RWPE2 (cell line): ENCODE results near the gene SMU1.

Experiments
- ATAC-seq: fragments of 200-7000 bp; cut with Tn5 transposase; 3 replicates; pipeline ENCODE4 v1.9.1; 2021; ENCODE audit warnings: low read depth
- DNase-seq: peaks from one replicate; pipeline ENCODE4 v3.0.0-alpha.2; 2020; ENCODE audit warnings: low spot score
- H3K27ac ChIP-seq: fragments of 450-650 bp; 2 replicates; pipeline ENCODE4 v1.5.1; 2017; ENCODE audit warnings: mild to moderate bottlenecking; ENCODE audit not compliant: poor library complexity, severe bottlenecking
- H3K27me3 ChIP-seq: fragments of 250-450 bp; sonication (Bioruptor Pico); 2 replicates; pipeline ENCODE4 v1.5.1; 2021; ENCODE audit warnings: mild to moderate bottlenecking, moderate library complexity; ENCODE audit not compliant: insufficient read depth, poor library complexity, severe bottlenecking
- H3K36me3 ChIP-seq: fragments of 250-450 bp; sonication (Bioruptor Pico); 2 replicates; pipeline ENCODE4 v1.5.1; 2020; ENCODE audit warnings: low read depth, mild to moderate bottlenecking, moderate library complexity
- H3K4me1 ChIP-seq: fragments of 250-450 bp; sonication (Bioruptor Pico); 2 replicates; pipeline ENCODE4 v1.5.1; 2021; ENCODE audit warnings: mild to moderate bottlenecking, moderate library complexity; ENCODE audit not compliant: insufficient read depth, poor library complexity, severe bottlenecking
- H3K4me3 ChIP-seq: fragments of 250-450 bp; sonication (Bioruptor Pico); 2 replicates; pipeline ENCODE4 v1.5.1; 2021; ENCODE audit warnings: mild to moderate bottlenecking, moderate library complexity; ENCODE audit not compliant: severe bottlenecking
- H3K9me3 ChIP-seq: fragments of 250-450 bp; sonication (Bioruptor Pico); 2 replicates; pipeline ENCODE4 v1.5.1; 2021; ENCODE audit warnings: mild to moderate bottlenecking, moderate library complexity; ENCODE audit not compliant: severe bottlenecking
- TF ChIP-seq, protein P1 (sequence below): fragments of 450-650 bp; IDR thresholded peaks from one replicate; pipeline ENCODE4 v1.5.1; 2017; ENCODE audit warnings: mild to moderate bottlenecking, moderate library complexity; ENCODE audit not compliant: poor library complexity, severe bottlenecking

The SMU1 gene

DNA sequence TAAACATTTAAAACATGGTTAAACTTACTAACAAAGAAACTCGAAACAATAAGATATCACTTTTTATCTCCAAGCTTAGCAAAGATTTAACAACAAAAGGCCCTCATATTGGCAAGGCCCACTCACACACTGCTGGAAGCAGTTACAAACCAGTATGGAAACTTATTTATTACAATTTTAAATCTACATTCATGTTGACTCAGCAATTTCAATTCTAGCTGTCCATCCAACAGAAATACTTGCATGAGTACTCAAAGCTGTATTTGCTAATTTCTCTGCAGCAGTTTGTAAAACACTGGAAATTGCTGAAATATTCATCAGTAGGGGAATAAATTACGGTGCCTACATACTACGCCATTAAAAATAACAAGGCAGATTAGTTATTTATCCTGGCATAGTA lies 54.2 kb downstream of the SMU1 start:
- no peak for DNase-seq
- H3K4me1 ChIP-seq: peaks cover 9% of the 10 kb centered on the region
- H3K36me3 ChIP-seq: peaks cover 44% of the 10 kb centered on the region
- TF ChIP-seq, protein P1, sequence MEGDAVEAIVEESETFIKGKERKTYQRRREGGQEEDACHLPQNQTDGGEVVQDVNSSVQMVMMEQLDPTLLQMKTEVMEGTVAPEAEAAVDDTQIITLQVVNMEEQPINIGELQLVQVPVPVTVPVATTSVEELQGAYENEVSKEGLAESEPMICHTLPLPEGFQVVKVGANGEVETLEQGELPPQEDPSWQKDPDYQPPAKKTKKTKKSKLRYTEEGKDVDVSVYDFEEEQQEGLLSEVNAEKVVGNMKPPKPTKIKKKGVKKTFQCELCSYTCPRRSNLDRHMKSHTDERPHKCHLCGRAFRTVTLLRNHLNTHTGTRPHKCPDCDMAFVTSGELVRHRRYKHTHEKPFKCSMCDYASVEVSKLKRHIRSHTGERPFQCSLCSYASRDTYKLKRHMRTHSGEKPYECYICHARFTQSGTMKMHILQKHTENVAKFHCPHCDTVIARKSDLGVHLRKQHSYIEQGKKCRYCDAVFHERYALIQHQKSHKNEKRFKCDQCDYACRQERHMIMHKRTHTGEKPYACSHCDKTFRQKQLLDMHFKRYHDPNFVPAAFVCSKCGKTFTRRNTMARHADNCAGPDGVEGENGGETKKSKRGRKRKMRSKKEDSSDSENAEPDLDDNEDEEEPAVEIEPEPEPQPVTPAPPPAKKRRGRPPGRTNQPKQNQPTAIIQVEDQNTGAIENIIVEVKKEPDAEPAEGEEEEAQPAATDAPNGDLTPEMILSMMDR: no peak
- H3K4me3 ChIP-seq: no peak overlapping the region
- no peaks in the 10 kb centered on the region for H3K9me3 ChIP-seq
- no peaks in the 10 kb centered on the region for H3K27me3 ChIP-seq
- no peak overlapping the region for H3K27ac ChIP-seq
- no peak for ATAC-seq

DNA sequence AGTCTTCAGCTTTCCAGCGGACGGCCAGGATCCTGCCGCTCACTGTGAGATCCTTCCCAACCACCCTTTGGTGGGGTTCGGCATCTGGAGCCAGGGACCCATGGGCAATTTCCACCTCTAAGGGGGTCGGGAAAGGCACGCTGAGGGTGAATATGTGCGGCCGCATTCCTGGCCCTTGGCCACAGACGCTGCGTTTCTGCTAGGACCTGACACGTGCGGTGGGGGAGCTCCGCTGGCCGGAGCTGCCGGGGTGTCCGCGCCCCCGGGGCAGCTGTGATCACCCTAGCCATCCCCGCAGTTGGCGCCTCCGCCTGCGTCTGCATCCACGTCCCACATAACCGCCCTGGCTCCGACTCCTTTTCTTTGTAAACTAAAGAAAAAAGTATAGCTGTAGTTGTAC lies 56.7 kb downstream of the SMU1 start:
- no peak overlapping the region for H3K4me3 ChIP-seq
- no peaks in the 10 kb centered on the region for H3K9me3 ChIP-seq
- ATAC-seq (no peak), DNase-seq (no peak)
- TF ChIP-seq, protein P1: no peak
- H3K27ac ChIP-seq: no peak overlapping the region
- peaks cover 6% of the 10 kb centered on the region for H3K4me1 ChIP-seq
- peaks cover 37% of the 10 kb centered on the region for H3K36me3 ChIP-seq
- no peaks in the 10 kb centered on the region for H3K27me3 ChIP-seq

DNA sequence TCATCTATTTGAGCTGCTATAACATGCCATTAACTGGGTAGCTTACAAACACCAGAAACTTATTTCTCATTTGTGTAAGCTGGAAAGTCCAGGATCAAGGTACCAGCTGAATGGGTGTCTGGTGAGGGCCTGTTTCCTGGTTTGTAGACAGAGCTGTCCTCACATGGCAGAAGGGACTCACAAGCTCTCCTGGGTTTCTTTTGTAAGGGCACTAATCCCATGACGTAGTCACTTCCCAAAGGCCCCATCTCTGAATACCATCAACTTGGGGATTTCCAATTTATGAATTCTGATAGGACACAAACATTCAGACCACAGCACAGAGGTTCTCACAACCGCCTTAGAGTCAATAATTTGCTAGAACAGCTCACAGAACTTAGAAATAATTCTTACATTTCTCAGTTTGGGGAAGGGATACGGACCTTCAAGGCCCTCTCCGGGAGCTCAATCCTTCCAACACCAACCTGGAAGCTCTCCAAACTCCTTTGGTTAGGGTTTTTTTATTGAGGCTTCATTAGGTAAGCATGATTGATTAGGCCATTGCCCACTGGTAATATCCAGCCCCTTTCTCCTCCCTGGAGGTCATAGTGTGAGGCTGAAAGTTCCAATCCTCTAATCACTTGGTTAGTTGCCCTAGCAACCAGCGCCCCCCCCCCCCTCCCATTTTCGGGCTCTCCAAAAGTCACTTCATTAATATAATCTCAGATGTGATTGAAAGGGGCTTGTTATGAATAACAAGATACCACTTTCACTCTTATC lies 59.0 kb downstream of the SMU1 start:
- Histone ChIP-seq H3K36me3 (peaks cover 37% of the 10 kb centered on the region), H3K4me1 (no peaks in the 10 kb centered on the region), H3K27ac (no peak overlapping the region), H3K27me3 (no peaks in the 10 kb centered on the region), H3K9me3 (no peaks in the 10 kb centered on the region), H3K4me3 (no peak overlapping the region)
- TF ChIP-seq, protein P1: no peak
- DNase-seq (no peak), ATAC-seq (no peak)

- H3K4me1 ChIP-seq: no peaks in the 10 kb centered on the region
- H3K27me3 ChIP-seq: no peaks in the 10 kb centered on the region
- no peak overlapping the region for H3K4me3 ChIP-seq
- TF ChIP-seq, protein P1: no peak
- H3K36me3 ChIP-seq: peaks cover 21% of the 10 kb centered on the region
- ATAC-seq (no peak), DNase-seq (no peak)
- H3K9me3 ChIP-seq: no peaks in the 10 kb centered on the region
- H3K27ac ChIP-seq: no peak overlapping the region
These were observed 61.8 kb downstream of the SMU1 start for GRCh38 chr9:33014665-33015014.

- TF ChIP-seq, protein P1: no peak
- H3K9me3 ChIP-seq: no peaks in the 10 kb centered on the region
- DNase-seq: no peak
- ATAC-seq: no peak
- no peaks in the 10 kb centered on the region for H3K27me3 ChIP-seq
- H3K27ac ChIP-seq: no peak overlapping the region
- H3K4me3 ChIP-seq: no peak overlapping the region
- H3K4me1 ChIP-seq: no peaks in the 10 kb centered on the region
- H3K36me3 ChIP-seq: peaks cover 17% of the 10 kb centered on the region
These were observed 62.4 kb downstream of the SMU1 start for GRCh38 chr9:33013962-33014664.
